DMS153 treated with DMSO at 0.1 percent for 48 hours (cell line): ENCODE measurements around the gene SLC24A1.
"Not testable (repeated sequence)": the region's sequence is repeated elsewhere in the genome, so short reads cannot be mapped to it uniquely, and the experiment has no call there.

Experiments
- DNase-seq: peaks from one replicate; lab custom pipeline; 2025; ENCODE audit not compliant: unreplicated experiment; lab: John Stamatoyannopoulos, UW

The SLC24A1 gene

GRCh38 chr15:65621638-65622037, at the start of gene SLC24A1:
Gene SLC24A1 (plus strand): TSS chr15:65621938. CDS start chr15:65624081, 2,143 bp downstream.
- DNase-seq: no peak

GRCh38 chr15:65571971-65572370, 49.8 kb upstream of the SLC24A1 start:
- no peak for DNase-seq

- DNase-seq: no peak
Observed at GRCh38 chr15:65576664-65577063, 45.1 kb upstream of the SLC24A1 start.

- no peak for DNase-seq
Observed at GRCh38 chr15:65577129-65577996, 44.4 kb upstream of the SLC24A1 start.

- no peak for DNase-seq
Observed at GRCh38 chr15:65578904-65579728, 42.6 kb upstream of the SLC24A1 start.

GRCh38 chr15:65579762-65580161, 42.0 kb upstream of the SLC24A1 start:
- DNase-seq: no peak

GRCh38 chr15:65580287-65580686, 41.5 kb upstream of the SLC24A1 start:
- no peak for DNase-seq

- DNase-seq: no peak
Observed at GRCh38 chr15:65583701-65584100, 38.0 kb upstream of the SLC24A1 start.

GRCh38 chr15:65584241-65584640, 37.5 kb upstream of the SLC24A1 start:
- DNase-seq: no peak

GRCh38 chr15:65587094-65587493, 34.6 kb upstream of the SLC24A1 start:
- DNase-seq: no peak

- DNase-seq: no peak
Observed at GRCh38 chr15:65595960-65596359, 25.8 kb upstream of the SLC24A1 start.

GRCh38 chr15:65598468-65598867, 23.3 kb upstream of the SLC24A1 start:
- DNase-seq: no peak

GRCh38 chr15:65599677-65600076, 22.1 kb upstream of the SLC24A1 start:
- DNase-seq: no peak

GRCh38 chr15:65603134-65603533, 18.6 kb upstream of the SLC24A1 start:
- DNase-seq: no peak

- DNase-seq: no peak
Observed at GRCh38 chr15:65603559-65603958, 18.2 kb upstream of the SLC24A1 start.

- peak; percentile 74 for DNase-seq
Observed at GRCh38 chr15:65610871-65611718, 10.6 kb upstream of the SLC24A1 start, which contains the start of gene INTS14. Gene INTS14 (minus strand): TSS chr15:65611131. CDS start chr15:65607380, 3,751 bp downstream.

- DNase-seq: no peak
Observed at GRCh38 chr15:65611888-65612615, 9.7 kb upstream of the SLC24A1 start.

- DNase-seq: no peak
Observed at GRCh38 chr15:65612616-65612946, 9.2 kb upstream of the SLC24A1 start.

GRCh38 chr15:65612949-65613744, 8.6 kb upstream of the SLC24A1 start:
- no peak for DNase-seq

- not testable (repeated sequence) for DNase-seq
Observed at GRCh38 chr15:65615887-65616286, 5.9 kb upstream of the SLC24A1 start.
